PC-3 (cell line): Measurements from ENCODE around the gene RPS19BP1.

Experiments
- CTCF ChIP-seq: fragments of 300-600 bp; sonication (generic); conservative IDR thresholded peaks from 2 replicates; pipeline ENCODE4 v1.5.1; 2017; ENCODE audit warnings: antibody characterized with exemption, low read depth, mild to moderate bottlenecking, low read length
- EZH2 ChIP-seq: fragments of 300-600 bp; sonication (generic); IDR thresholded peaks from one replicate; pipeline ENCODE4 v1.6.1; 2017; ENCODE audit warnings: antibody characterized with exemption, mild to moderate bottlenecking, low read length; ENCODE audit not compliant: unreplicated experiment

DNA sequence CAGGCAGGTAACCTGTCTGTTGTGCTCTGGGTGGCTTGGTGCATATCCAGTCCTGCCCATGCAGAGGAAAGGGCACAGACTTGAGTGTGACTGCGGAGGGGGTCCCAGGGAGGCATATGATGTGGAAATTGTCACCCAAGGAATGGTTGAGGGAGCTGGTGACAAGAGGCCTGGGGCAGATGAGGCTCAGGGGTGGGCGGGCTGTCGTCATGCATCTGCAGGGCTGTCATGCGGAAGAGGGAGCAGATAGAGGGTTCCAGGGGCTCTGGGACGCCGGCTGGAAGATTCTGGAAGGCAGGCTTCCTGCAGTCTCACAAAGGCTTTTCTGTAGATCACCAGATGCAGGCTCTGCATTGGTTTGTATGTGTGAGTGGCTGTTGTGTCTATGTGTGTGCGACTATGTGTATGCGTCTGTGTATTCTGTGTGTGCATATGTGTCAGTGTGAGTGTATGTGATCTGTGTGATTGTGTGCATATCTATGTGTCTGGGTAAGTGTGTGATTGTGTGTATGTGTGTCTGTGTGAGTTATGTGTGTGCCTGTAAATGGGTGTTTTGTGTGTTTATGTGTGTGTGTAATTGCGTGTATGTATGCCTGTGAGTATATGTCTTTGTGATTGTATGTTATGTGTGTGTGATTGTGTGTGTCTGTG, 30.4 kb upstream of the RPS19BP1 start:
- TF ChIP-seq CTCF (no peak), EZH2 (no peak)
